SK-N-SH treated with all-trans-retinoic acid at 6 μM for 48 hours (cell line): ENCODE results near the gene ELMO1.

Experiments
- ARNTL ChIP-seq: fragments of 450-650 bp; formaldehyde crosslinking; IDR thresholded peaks from 2 replicates; pipeline ENCODE4 v1.5.0; 2020; ENCODE audit warnings: low read depth, mild to moderate bottlenecking, moderate library complexity, borderline replicate concordance
- ISL1 ChIP-seq: fragments of 250-450 bp; sonication (Bioruptor Pico); IDR thresholded peaks from 2 replicates; pipeline ENCODE4 v2.1.2; 2022; ENCODE audit warnings: mild to moderate bottlenecking, moderate library complexity
- RARB ChIP-seq: fragments of 250-450 bp; sonication (Bioruptor Pico); IDR thresholded peaks from 2 replicates; pipeline ENCODE4 v1.8.0; 2021; ENCODE audit warnings: mild to moderate bottlenecking, moderate library complexity
- SNAI2 ChIP-seq: fragments of 250-450 bp; sonication (Bioruptor Pico); IDR thresholded peaks from 2 replicates; pipeline ENCODE4 v1.5.0; 2020; ENCODE audit warnings: mild to moderate bottlenecking, moderate library complexity
- TOX ChIP-seq: fragments of 250-450 bp; sonication (Bioruptor Pico); IDR thresholded peaks from 2 replicates; pipeline ENCODE4 v1.8.0; 2021; ENCODE audit warnings: mild to moderate bottlenecking, moderate library complexity, borderline replicate concordance
- ZFP30 ChIP-seq: fragments of 450-650 bp; formaldehyde crosslinking; IDR thresholded peaks from 2 replicates; pipeline ENCODE4 v1.5.0; 2022; ENCODE audit warnings: mild to moderate bottlenecking, moderate library complexity
- ZNF70 ChIP-seq: fragments of 450-650 bp; formaldehyde crosslinking; IDR thresholded peaks from 2 replicates; pipeline ENCODE4 v1.5.0; 2020; ENCODE audit warnings: mild to moderate bottlenecking, moderate library complexity
- TF ChIP-seq, protein P1 (sequence below): fragments of 250-450 bp; sonication (Bioruptor Pico); IDR thresholded peaks from 2 replicates; pipeline ENCODE4 v1.8.0; 2020; ENCODE audit warnings: mild to moderate bottlenecking, moderate library complexity, borderline replicate concordance
- TF ChIP-seq, protein P2 (sequence below): fragments of 250-450 bp; sonication (Bioruptor Pico); IDR thresholded peaks from 2 replicates; pipeline ENCODE4 v1.5.1; 2020; ENCODE audit warnings: low read depth, mild to moderate bottlenecking, moderate library complexity

DNA sequence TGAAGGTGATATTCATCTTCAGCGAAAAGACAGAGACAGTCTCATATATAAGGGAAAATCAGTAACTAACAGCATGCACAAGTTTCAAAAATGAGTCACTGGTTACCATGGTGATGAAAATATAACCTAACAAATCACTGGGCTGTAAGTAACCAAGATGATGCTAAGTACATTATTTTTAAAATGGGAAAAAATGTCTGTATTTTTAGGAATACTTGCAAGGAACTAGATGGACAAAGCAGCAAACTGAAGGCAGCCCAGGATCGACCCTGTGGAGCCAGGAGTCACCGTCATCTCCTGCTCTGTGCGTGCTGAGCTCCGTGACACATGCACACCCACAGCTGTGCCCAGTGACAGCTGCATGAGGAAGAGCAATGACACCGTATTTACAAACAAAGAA, 137.3 kb downstream of the ELMO1 start:
- TF ChIP-seq, protein P1, sequence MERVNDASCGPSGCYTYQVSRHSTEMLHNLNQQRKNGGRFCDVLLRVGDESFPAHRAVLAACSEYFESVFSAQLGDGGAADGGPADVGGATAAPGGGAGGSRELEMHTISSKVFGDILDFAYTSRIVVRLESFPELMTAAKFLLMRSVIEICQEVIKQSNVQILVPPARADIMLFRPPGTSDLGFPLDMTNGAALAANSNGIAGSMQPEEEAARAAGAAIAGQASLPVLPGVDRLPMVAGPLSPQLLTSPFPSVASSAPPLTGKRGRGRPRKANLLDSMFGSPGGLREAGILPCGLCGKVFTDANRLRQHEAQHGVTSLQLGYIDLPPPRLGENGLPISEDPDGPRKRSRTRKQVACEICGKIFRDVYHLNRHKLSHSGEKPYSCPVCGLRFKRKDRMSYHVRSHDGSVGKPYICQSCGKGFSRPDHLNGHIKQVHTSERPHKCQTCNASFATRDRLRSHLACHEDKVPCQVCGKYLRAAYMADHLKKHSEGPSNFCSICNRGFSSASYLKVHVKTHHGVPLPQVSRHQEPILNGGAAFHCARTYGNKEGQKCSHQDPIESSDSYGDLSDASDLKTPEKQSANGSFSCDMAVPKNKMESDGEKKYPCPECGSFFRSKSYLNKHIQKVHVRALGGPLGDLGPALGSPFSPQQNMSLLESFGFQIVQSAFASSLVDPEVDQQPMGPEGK (CRISPR knock-in tag): no peak
- TF ChIP-seq RARB (CRISPR knock-in tag): no peak
- TF ChIP-seq SNAI2 (CRISPR knock-in tag): no peak
- no peak for TF ChIP-seq ARNTL (CRISPR knock-in tag)
- TF ChIP-seq ISL1 (CRISPR knock-in tag): no peak
- no peak for TF ChIP-seq ZFP30 (CRISPR knock-in tag)
- TF ChIP-seq, protein P2, sequence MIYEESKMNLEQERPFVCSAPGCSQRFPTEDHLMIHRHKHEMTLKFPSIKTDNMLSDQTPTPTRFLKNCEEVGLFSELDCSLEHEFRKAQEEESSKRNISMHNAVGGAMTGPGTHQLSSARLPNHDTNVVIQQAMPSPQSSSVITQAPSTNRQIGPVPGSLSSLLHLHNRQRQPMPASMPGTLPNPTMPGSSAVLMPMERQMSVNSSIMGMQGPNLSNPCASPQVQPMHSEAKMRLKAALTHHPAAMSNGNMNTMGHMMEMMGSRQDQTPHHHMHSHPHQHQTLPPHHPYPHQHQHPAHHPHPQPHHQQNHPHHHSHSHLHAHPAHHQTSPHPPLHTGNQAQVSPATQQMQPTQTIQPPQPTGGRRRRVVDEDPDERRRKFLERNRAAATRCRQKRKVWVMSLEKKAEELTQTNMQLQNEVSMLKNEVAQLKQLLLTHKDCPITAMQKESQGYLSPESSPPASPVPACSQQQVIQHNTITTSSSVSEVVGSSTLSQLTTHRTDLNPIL (CRISPR knock-in tag): no peak
- no peak for TF ChIP-seq ZNF70 (CRISPR knock-in tag)
- no peak for TF ChIP-seq TOX (CRISPR knock-in tag)
